Spleen (tissue), 11 donors: Measurements from ENCODE around the gene LPAR5. TPM values are rescaled to one million over a fixed set of nuclear protein-coding genes. Genes with fewer than 3 reads are reported as not detected.

Experiments used
- DNase-seq: peaks from one replicate; pipeline ENCODE4 v3.0.0-alpha.2; 2020
- H3K27ac ChIP-seq, 8 donors: fragments of 200-600 bp; sonication (generic) in 7 of 8; 1 replicate in 4 of 8; 2 replicates in 4 of 8; pipeline versions ENCODE4 v1.5.0 to v1.8.0; 2016 to 2021; ENCODE audit warnings: inconsistent platforms in 4 of 8, mild to moderate bottlenecking in 4 of 8, moderate library complexity in 1 of 8
- H3K27me3 ChIP-seq, 7 donors: fragments of 200-600 bp; sonication (generic) in 6 of 7; replicated peaks in 1 of 7; 1 replicate in 4 of 7; 2 replicates in 3 of 7; pipeline versions ENCODE4 v1.5.0 to v1.8.0; 2016 to 2021; ENCODE audit warnings: inconsistent platforms in 3 of 7, mild to moderate bottlenecking in 1 of 7
- H3K36me3 ChIP-seq, 6 donors: fragments of 200-600 bp; sonication (generic) in 5 of 6; 1 replicate in 4 of 6; 2 replicates in 2 of 6; pipeline versions ENCODE4 v1.5.0 to v1.8.0; 2016 to 2021; ENCODE audit warnings: inconsistent platforms in 2 of 6
- H3K4me1 ChIP-seq, 6 donors: fragments of 200-600 bp; sonication (generic) in 5 of 6; 1 replicate in 3 of 6; 2 replicates in 3 of 6; pipeline versions ENCODE4 v1.5.0 to v1.8.0; 2016 to 2021; ENCODE audit warnings: inconsistent platforms in 3 of 6
- H3K4me3 ChIP-seq, 8 donors: fragments of 200-600 bp; sonication (generic) in 7 of 8; 1 replicate in 4 of 8; 2 replicates in 4 of 8; pipeline versions ENCODE4 v1.5.0 to v1.8.0; 2016 to 2021; ENCODE audit warnings: inconsistent platforms in 4 of 8, mild to moderate bottlenecking in 4 of 8, moderate library complexity in 2 of 8
- H3K9me3 ChIP-seq, 8 donors: fragments of 200-600 bp; sonication (generic) in 7 of 8; 1 replicate in 4 of 8; 2 replicates in 4 of 8; pipeline versions ENCODE4 v1.5.0 to v1.8.0; 2016 to 2021; ENCODE audit warnings: inconsistent platforms in 4 of 8
- CTCF ChIP-seq, 11 experiments: fragments of 200-600 bp in 7 of 11; fragments of 450-650 bp in 4 of 11; sonication (generic) in 4 of 11; IDR thresholded peaks in 8 of 11; conservative IDR thresholded peaks in 3 of 11; 1 replicate in 7 of 11; 2 replicates in 4 of 11; pipeline versions ENCODE4 v1.4.0 to v1.8.0; 2016 to 2021; ENCODE audit warnings: antibody characterized with exemption in 11 of 11, inconsistent platforms in 4 of 11, mild to moderate bottlenecking in 1 of 11
- POLR2A ChIP-seq, 3 donors: fragments of 450-650 bp; IDR thresholded peaks; one replicate each; pipeline ENCODE4 v1.5.1; 2017; ENCODE audit warnings: antibody characterized with exemption in 3 of 3, mild to moderate bottlenecking in 1 of 3
- POLR2AphosphoS5 ChIP-seq, 3 donors: sonication (generic); formaldehyde crosslinking; IDR thresholded peaks; one replicate each; pipeline ENCODE4 v1.5.1; 2017; ENCODE audit warnings: antibody characterized with exemption in 3 of 3
- WGBS, 5 donors: extraction: QIAGEN DNeasy Blood & Tissue Kit in 3 of 5; methylation state at CpG; one replicate each; pipeline versions ENCODE4 v1.1.5 to v1.1.7; 2013 to 2018; 5-methylcytosine and 5-hydroxymethylcytosine counted together
- intact Hi-C: fragments of 100-400 bp; cut with DNase I; formaldehyde crosslinking; loops from one replicate; pipeline ENCODE4 v1.15.0; 2023; ENCODE audit warnings: low total_unique reads
- polyA plus RNA-seq, 3 donors: library from polyadenylated mRNA; stranded (reverse); fragments of 200-250 nt; gene quantifications; one replicate each; pipeline ENCODE4 v1.2.1, GENCODE V29; 2013
- total RNA-seq, 7 donors: library from RNA; depleted of rRNA in 3 of 7; stranded (reverse); fragments of >200 nt in 3 of 7; fragmentation: NEBNext Ultra II Directional in 4 of 7; extraction: Animal tissue kit (Norgen Biotek cat#: 25700) in 4 of 7; gene quantifications; one replicate each; pipeline versions ENCODE4 v1.1.0 to v1.2.1, GENCODE V29; 2016 to 2021
- donor health status: healthy with polysubstance abuse.
- donor health status: DM: no; HTN: no; CAD: no; lungs with moderate emphysema.
- donor health status: DM: no; HTN: no; CAD: no.
- donor health status: Bipolar disorder and iron deficiency.
- donor health status: healthy.
- donor health status: DM: no; HTN: no; CAD: no.
- donor health status: DM: yes; HTN: yes; CAD: no.

The LPAR5 gene
- total and polyA plus RNA-seq, 10 donors: 10.9 to 26.6 (median 16.0) TPM

DNA sequence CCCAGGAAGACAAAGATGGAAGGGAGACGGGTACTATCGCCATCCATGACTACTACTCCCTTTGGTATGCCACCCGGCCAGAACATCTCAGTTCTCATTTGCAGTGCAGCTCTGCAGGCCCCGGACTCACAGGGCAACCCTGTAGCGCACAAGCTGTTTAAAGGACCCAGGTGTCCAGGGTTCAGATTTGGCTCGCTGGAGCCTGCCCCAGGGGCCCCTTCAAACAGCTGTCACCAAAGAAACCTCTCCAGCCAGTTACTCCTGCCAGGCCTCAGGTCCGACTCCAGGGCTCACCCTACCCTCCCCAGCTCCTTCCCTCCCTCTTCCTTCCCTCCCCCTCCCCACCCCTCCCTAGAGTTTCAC is 23.1 kb downstream of the LPAR5 start:
- DNase-seq: no peak
- WGBS, 5 donors: 21 to 36% (median 33%) methylated on average over 7 of the region's 7 CpGs
- Histone ChIP-seq H3K9me3 (no peaks in the 10 kb centered on the region), H3K4me1 (peaks cover 18 to 67% (median 35%) of the 10 kb centered on the region in 6 donors), H3K27ac (peak overlapping the region; percentile 19 to 91 (median 82)), H3K4me3 (peak overlapping the region in 1 of 8 donors; percentile 44), H3K27me3 (no peaks in the 10 kb centered on the region), H3K36me3 (no peaks in the 10 kb centered on the region)
- intact Hi-C loops: no loop called here
- TF ChIP-seq POLR2A (IDR thresholded peaks at IDR 0.05): no peak
- no peak for TF ChIP-seq POLR2AphosphoS5 (IDR thresholded peaks at IDR 0.05)
- TF ChIP-seq CTCF (IDR thresholded peaks at IDR 0.05 in 8 of 11, conservative IDR thresholded peaks at IDR 0.05 in 3 of 11): no peak

- H3K27me3 ChIP-seq: no peaks in the 10 kb centered on the region
- H3K4me3 ChIP-seq: peak overlapping the region in 1 of 8 donors; percentile 44
- H3K36me3 ChIP-seq: no peaks in the 10 kb centered on the region
- peaks cover 18 to 64% (median 34%) of the 10 kb centered on the region in 6 donors for H3K4me1 ChIP-seq
- H3K27ac ChIP-seq: peak overlapping the region; percentile 19 to 91 (median 82)
- no peaks in the 10 kb centered on the region for H3K9me3 ChIP-seq
- DNase-seq: no peak
- intact Hi-C loops: no loop called here
- 31 to 57% (median 52%) methylated on average over 6 of the region's 6 CpGs for WGBS, 5 donors
- TF ChIP-seq POLR2AphosphoS5 (IDR thresholded peaks at IDR 0.05) (no peak), POLR2A (IDR thresholded peaks at IDR 0.05) (no peak), CTCF (IDR thresholded peaks at IDR 0.05 in 8 of 11, conservative IDR thresholded peaks at IDR 0.05 in 3 of 11) (no peak)
Measured at GRCh38 chr12:6612247-6612646, 23.5 kb downstream of the LPAR5 start.

DNA sequence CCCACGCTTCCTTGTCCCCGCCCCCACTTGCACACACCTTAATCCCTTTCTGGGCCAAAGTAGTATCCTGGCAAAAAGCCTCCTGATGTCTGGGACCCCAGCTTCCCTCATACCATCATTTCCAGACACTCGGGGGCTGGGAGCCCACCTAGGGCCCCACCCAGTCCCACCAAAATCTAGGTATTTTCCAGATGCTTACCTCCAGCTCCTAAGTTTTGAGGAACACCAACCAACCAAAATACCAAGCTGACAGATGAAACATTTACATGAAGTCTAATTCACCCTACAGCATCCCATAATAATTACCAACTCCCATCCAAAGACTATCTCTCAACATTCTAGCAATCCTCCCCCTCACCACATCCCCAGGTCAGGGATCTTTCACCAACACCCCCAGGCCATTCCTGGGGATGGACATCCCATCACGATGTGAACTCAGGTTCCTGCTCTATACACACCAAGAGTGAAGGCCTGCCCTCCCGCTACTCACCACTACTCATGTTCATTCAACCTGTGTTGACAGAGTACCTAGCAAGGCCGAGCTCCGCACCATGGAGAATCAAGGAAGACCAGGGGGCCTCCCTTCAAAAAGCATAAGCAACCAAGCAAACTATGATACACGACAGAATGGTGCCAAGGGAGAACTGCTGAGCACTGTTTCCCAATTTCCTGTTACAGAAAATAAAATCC is 27.0 kb downstream of the LPAR5 start:
- WGBS, 5 donors: 59 to 67% (median 59%) methylated on average over 8 of the region's 8 CpGs
- Histone ChIP-seq H3K27ac (peak overlapping the region; percentile 41 to 99 (median 88)), H3K27me3 (no peaks in the 10 kb centered on the region), H3K36me3 (peaks cover 0 to 12% (median 0%) of the 10 kb centered on the region in 6 donors), H3K4me3 (no peak overlapping the region), H3K4me1 (peaks cover 34 to 73% (median 51%) of the 10 kb centered on the region in 6 donors), H3K9me3 (no peaks in the 10 kb centered on the region)
- DNase-seq: peak; percentile 83
- TF ChIP-seq POLR2A (IDR thresholded peaks at IDR 0.05) (no peak), CTCF (IDR thresholded peaks at IDR 0.05 in 8 of 11, conservative IDR thresholded peaks at IDR 0.05 in 3 of 11) (peak in 1 of 11 experiments; percentile 8), POLR2AphosphoS5 (IDR thresholded peaks at IDR 0.05) (no peak)
- intact Hi-C loops: no loop called here

DNA sequence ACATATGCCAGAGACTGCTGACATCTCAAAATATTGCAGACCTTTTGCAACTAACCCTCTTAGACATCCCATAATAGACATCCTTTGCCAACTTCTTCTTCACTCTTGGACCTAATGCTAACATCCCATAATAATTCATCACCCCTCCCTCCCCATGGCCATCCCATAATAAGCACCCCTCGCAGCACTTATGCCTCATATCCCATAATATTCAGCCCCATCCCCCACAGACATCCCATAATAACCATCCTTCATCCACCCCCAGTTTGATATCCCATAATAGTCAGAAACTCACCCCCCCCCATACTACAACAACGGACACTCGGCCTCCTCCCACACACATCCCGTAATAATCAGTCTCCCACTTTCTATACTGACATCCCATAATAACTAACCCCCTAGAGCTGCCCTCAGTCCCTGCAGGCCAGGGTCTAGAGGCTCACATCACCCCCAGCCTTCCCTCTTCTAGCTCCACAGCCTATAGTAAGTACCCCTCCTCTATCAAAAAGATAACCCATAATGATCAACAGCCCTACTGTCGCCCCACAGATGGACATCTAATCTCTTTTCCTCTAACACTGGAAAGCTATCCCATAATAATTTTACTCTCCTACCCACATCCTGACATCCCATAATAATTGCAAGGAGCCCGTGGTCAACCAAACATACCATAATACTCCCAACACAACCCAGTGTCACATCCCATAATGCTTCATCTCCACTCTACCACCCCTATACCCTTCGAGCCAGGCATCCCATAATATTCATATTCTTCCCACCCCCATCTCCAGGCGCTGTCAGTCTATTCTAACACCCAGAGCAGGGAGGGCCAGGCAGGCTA is 27.8 kb downstream of the LPAR5 start:
- Histone ChIP-seq H3K4me3 (peak overlapping the region in 1 of 8 donors; percentile 96), H3K36me3 (peaks cover 0 to 20% (median 0%) of the 10 kb centered on the region in 6 donors), H3K4me1 (peaks cover 37 to 73% (median 51%) of the 10 kb centered on the region in 6 donors), H3K27ac (peak overlapping the region; percentile 41 to 99 (median 88)), H3K9me3 (no peaks in the 10 kb centered on the region), H3K27me3 (no peaks in the 10 kb centered on the region)
- DNase-seq: no peak
- no peak for TF ChIP-seq POLR2A (IDR thresholded peaks at IDR 0.05)
- peak in 1 of 11 experiments; percentile 37 for TF ChIP-seq CTCF (IDR thresholded peaks at IDR 0.05 in 8 of 11, conservative IDR thresholded peaks at IDR 0.05 in 3 of 11)
- peak in 1 of 3 donors; percentile 8 for TF ChIP-seq POLR2AphosphoS5 (IDR thresholded peaks at IDR 0.05)
- intact Hi-C loops: no loop called here
- WGBS, 5 donors: 3 to 9% (median 4%) methylated on average over 8 of the region's 8 CpGs
